Erythroblast (primary cell): ENCODE measurements around the gene CAMSAP2.

Experiments
- GATA1 ChIP-seq: IDR thresholded peaks from 2 replicates; pipeline ENCODE4 v1.6.1; 2011; ENCODE audit warnings: low read depth, mild to moderate bottlenecking, control low read depth, low read length, moderate library complexity
- POLR2A ChIP-seq: IDR thresholded peaks from 2 replicates; pipeline ENCODE4 v1.6.1; 2011; ENCODE audit warnings: mild to moderate bottlenecking, low read length

DNA sequence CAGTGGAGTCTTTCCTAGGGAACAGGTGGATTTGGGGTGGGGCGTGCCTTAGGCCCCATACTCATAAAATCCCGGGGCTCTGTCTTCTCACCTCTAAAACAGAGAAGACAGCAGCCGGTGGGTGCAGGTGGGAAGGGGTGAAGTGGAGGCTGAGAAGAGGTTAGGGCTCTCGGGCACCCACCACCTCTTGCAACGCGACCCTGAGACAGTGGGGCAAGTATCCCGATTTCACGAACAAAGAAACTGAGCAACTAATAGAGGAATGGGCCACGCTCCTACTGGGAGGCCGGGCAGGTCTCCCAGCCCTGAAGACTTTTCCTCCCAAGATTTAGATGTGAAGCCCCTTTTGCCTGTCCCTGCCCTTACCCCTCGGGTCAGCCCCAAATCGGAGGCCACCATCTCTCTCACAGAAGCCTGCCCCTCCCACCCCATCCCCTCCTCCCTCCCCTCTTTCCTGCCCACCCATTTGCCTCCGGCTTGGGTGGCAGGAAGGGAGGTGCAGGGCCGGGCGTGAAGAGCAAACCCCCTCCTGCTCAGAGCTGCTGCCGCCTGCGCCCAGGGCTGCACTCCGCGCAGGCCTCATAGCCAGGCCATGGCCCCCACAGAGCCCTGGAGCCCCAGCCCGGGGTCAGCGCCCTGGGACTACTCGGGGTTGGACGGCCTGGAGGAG lies 133.9 kb downstream of the CAMSAP2 start, which contains the start of gene GPR25:
- TF ChIP-seq POLR2A (no peak), GATA1 (no peak)
